Stomach (tissue), 9 donors: ENCODE measurements around the gene WFDC1. TPM values are rescaled to one million over a fixed set of nuclear protein-coding genes. Genes with fewer than 3 reads are reported as not detected.
A peak's percentile ranks its signal among the peaks of the same experiment; 100 is the strongest.

Experiments used
- DNase-seq, 2 donors: peaks; one replicate each; pipeline versions ENCODE4 v3.0.0 to v3.0.0-alpha.2; 2013 to 2019
- H3K27ac ChIP-seq, 5 donors: fragments of 200-600 bp in 4 of 5; sonication (generic) in 4 of 5; one replicate each; pipeline ENCODE4 v1.5.1; 2013 to 2019; ENCODE audit warnings: mild to moderate bottlenecking in 1 of 5, moderate library complexity in 1 of 5
- H3K27me3 ChIP-seq, 3 donors: fragments of 200-600 bp; sonication (generic); one replicate each; pipeline ENCODE4 v1.5.1; 2017 to 2019; ENCODE audit warnings: mixed run types in 1 of 3
- H3K36me3 ChIP-seq, 4 donors: fragments of 200-600 bp; sonication (generic); 1 replicate in 3 of 4; 2 replicates in 1 of 4; pipeline ENCODE4 v1.5.1; 2016 to 2019
- H3K4me1 ChIP-seq, 4 donors: fragments of 200-600 bp; sonication (generic); one replicate each; pipeline ENCODE4 v1.5.1; 2016 to 2019
- H3K4me3 ChIP-seq, 4 donors: fragments of 200-600 bp; sonication (generic) in 3 of 4; one replicate each; pipeline ENCODE4 v1.5.1; 2016 to 2019; ENCODE audit warnings: mild to moderate bottlenecking in 1 of 4
- H3K9me3 ChIP-seq, 4 donors: fragments of 200-600 bp; sonication (generic); one replicate each; pipeline ENCODE4 v1.5.1; 2016 to 2019
- CTCF ChIP-seq, 7 experiments: fragments of 450-650 bp in 4 of 7; fragments of 200-600 bp in 3 of 7; sonication (generic) in 3 of 7; IDR thresholded peaks; one replicate each; pipeline ENCODE4 v1.5.1; 2016 to 2019; ENCODE audit warnings: antibody characterized with exemption in 7 of 7, control low read depth in 2 of 7, mild to moderate bottlenecking in 1 of 7
- EP300 ChIP-seq: sonication (generic); formaldehyde crosslinking; IDR thresholded peaks from one replicate; pipeline ENCODE4 v1.6.1; 2017; ENCODE audit warnings: antibody characterized with exemption
- POLR2A ChIP-seq, 4 donors: fragments of 450-650 bp; IDR thresholded peaks; one replicate each; pipeline ENCODE4 v1.6.1; 2016; ENCODE audit warnings: antibody characterized with exemption in 4 of 4, control low read depth in 2 of 4, mild to moderate bottlenecking in 1 of 4, moderate library complexity in 1 of 4
- POLR2AphosphoS5 ChIP-seq, 3 donors: sonication (generic); formaldehyde crosslinking; IDR thresholded peaks; one replicate each; pipeline ENCODE4 v1.6.1; 2016; ENCODE audit warnings: antibody characterized with exemption in 3 of 3
- WGBS, 5 donors: extraction: QIAGEN DNeasy Blood & Tissue Kit in 3 of 5; methylation state at CpG; one replicate each; pipeline versions ENCODE4 v1.1.5 to v1.1.7; 2013 to 2018; 5-methylcytosine and 5-hydroxymethylcytosine counted together
- intact Hi-C: fragments of 100-400 bp; cut with DNase I; formaldehyde crosslinking; loops from one replicate; pipeline ENCODE4 v1.15.1; 2023; ENCODE audit warnings: low total_unique reads
- polyA plus RNA-seq, 3 donors: library from polyadenylated mRNA; stranded (reverse); fragments of 200-250 nt; gene quantifications; one replicate each; pipeline ENCODE4 v1.2.3, GENCODE V29; 2013
- total RNA-seq, 5 donors: library from RNA; depleted of rRNA; stranded (reverse); fragments of >200 nt; gene quantifications; one replicate each; pipeline versions ENCODE4 v1.1.0 to v1.2.3, GENCODE V29; 2014 to 2016
- donor health status: healthy with polysubstance abuse.
- donor health status: Bipolar disorder and iron deficiency.
- donor health status: healthy.

Gene WFDC1
- total and polyA plus RNA-seq, 8 donors, result 10.7 to 64.3 (median 14.2) TPM; not detected in 1

GRCh38 chr16:84291226-84291625, 3.5 kb upstream of the WFDC1 start:
- no peaks in the 10 kb centered on the region for H3K9me3 ChIP-seq
- 47 to 67% (median 59%) methylated on average over 11 of the region's 11 CpGs for WGBS, 5 donors
- TF ChIP-seq EP300 (no peak), CTCF (IDR thresholded peaks at IDR 0.05) (no peak), POLR2A (IDR thresholded peaks at IDR 0.05) (no peak), POLR2AphosphoS5 (IDR thresholded peaks at IDR 0.05) (no peak)
- no peaks in the 10 kb centered on the region for H3K36me3 ChIP-seq
- peaks cover 11 to 54% (median 18%) of the 10 kb centered on the region in 4 donors for H3K4me1 ChIP-seq
- no peak overlapping the region for H3K4me3 ChIP-seq
- H3K27me3 ChIP-seq, result peaks cover 0 to 37% (median 13%) of the 10 kb centered on the region in 3 donors
- intact Hi-C loops, result no loop called here
- DNase-seq, result no peak
- peak overlapping the region in 4 of 5 donors; percentile 29 to 90 (median 34) for H3K27ac ChIP-seq

GRCh38 chr16:84292011-84292410, 2.7 kb upstream of the WFDC1 start:
- peaks cover 11 to 46% (median 17%) of the 10 kb centered on the region in 4 donors for H3K4me1 ChIP-seq
- DNase-seq, result peak in 1 of 2 donors; percentile 50
- no peak overlapping the region for H3K4me3 ChIP-seq
- H3K27ac ChIP-seq, result peak overlapping the region in 4 of 5 donors; percentile 29 to 90 (median 34)
- peaks cover 0 to 37% (median 13%) of the 10 kb centered on the region in 3 donors for H3K27me3 ChIP-seq
- H3K36me3 ChIP-seq, result no peaks in the 10 kb centered on the region
- intact Hi-C loops, result no loop called here
- TF ChIP-seq POLR2A (IDR thresholded peaks at IDR 0.05), result no peak
- TF ChIP-seq EP300, result no peak
- no peak for TF ChIP-seq POLR2AphosphoS5 (IDR thresholded peaks at IDR 0.05)
- no peak for TF ChIP-seq CTCF (IDR thresholded peaks at IDR 0.05)
- H3K9me3 ChIP-seq, result no peaks in the 10 kb centered on the region
- WGBS, 5 donors, result 58 to 66% (median 64%) methylated on average over 10 of the region's 10 CpGs

GRCh38 chr16:84293406-84293805, 1.3 kb upstream of the WFDC1 start:
- Histone ChIP-seq H3K36me3 (no peaks in the 10 kb centered on the region), H3K9me3 (no peaks in the 10 kb centered on the region), H3K4me1 (peaks cover 11 to 53% (median 18%) of the 10 kb centered on the region in 4 donors), H3K4me3 (no peak overlapping the region), H3K27ac (peak overlapping the region in 2 of 5 donors; percentile 5 to 90), H3K27me3 (peaks cover 0 to 37% (median 13%) of the 10 kb centered on the region in 3 donors)
- intact Hi-C loops, result no loop called here
- WGBS, 5 donors, result 92 to 98% (median 97%) methylated on average over 2 to 5 of the region's 5 CpGs
- no peak for DNase-seq
- no peak for TF ChIP-seq POLR2A (IDR thresholded peaks at IDR 0.05)
- TF ChIP-seq CTCF (IDR thresholded peaks at IDR 0.05), result no peak
- TF ChIP-seq EP300, result no peak
- TF ChIP-seq POLR2AphosphoS5 (IDR thresholded peaks at IDR 0.05), result no peak

- peaks cover 11 to 54% (median 18%) of the 10 kb centered on the region in 4 donors for H3K4me1 ChIP-seq
- intact Hi-C loops, result no loop called here
- WGBS, 5 donors, result 37 to 59% (median 47%) methylated on average over 9 to 10 of the region's 10 CpGs
These were observed 561 bp upstream of the WFDC1 start for GRCh38 chr16:84294117-84294516.

More at GRCh38 chr16:84294117-84294516, 561 bp upstream of the WFDC1 start:
- Histone ChIP-seq H3K4me3 (peak overlapping the region; percentile 30 to 34 (median 30)), H3K27me3 (peaks cover 0 to 37% (median 13%) of the 10 kb centered on the region in 3 donors), H3K36me3 (no peaks in the 10 kb centered on the region), H3K9me3 (no peaks in the 10 kb centered on the region), H3K27ac (peak overlapping the region in 4 of 5 donors; percentile 79 to 90 (median 81))
- DNase-seq, result no peak
- TF ChIP-seq EP300, result no peak
- no peak for TF ChIP-seq CTCF (IDR thresholded peaks at IDR 0.05)
- peak in 1 of 3 donors; percentile 36 for TF ChIP-seq POLR2AphosphoS5 (IDR thresholded peaks at IDR 0.05)
- TF ChIP-seq POLR2A (IDR thresholded peaks at IDR 0.05), result no peak
